HL-60 (cell line): ENCODE results near the gene FARP1.

Experiments used
- CTCF ChIP-seq: IDR thresholded peaks from one replicate; pipeline ENCODE4 v1.5.1; 2011; ENCODE audit warnings: low read length, control low read depth, inconsistent platforms; ENCODE audit not compliant: insufficient read depth
- POLR2AphosphoS5 ChIP-seq: IDR thresholded peaks from 2 replicates; pipeline ENCODE4 v1.6.1; 2012; ENCODE audit warnings: low read depth
- REST ChIP-seq: IDR thresholded peaks from 2 replicates; pipeline ENCODE4 v1.6.1; 2012; ENCODE audit warnings: low read depth; ENCODE audit not compliant: insufficient replicate concordance
- SPI1 ChIP-seq: IDR thresholded peaks from 2 replicates; pipeline ENCODE4 v1.6.1; 2012; ENCODE audit warnings: low read depth, mild to moderate bottlenecking, borderline replicate concordance

- TF ChIP-seq CTCF = no peak
- TF ChIP-seq POLR2AphosphoS5 = no peak
- TF ChIP-seq REST = no peak
- TF ChIP-seq SPI1 = no peak
Observed at GRCh38 chr13:98201189-98201588, 58.3 kb downstream of the FARP1 start.
